Measurements from ENCODE around the gene KIFC3.

Gene KIFC3

DNA sequence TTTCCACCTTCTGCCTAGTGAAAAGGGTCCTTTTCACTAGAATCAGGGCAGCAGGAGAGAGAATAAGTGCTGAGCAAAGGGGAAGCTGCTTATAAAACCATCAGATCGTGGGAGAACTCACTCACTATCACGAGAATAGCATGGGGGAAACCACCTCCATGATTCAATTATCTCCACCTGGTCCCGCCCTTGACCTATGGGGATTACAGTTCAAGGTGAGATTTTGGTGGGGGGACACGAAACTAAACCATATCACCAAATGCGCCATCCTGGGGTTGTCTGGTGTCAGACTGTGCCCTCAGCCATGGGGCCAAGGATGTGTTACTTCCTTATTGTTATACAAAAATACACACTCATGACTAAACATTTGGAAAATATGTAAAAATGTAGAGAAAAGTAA lies 77.1 kb downstream of the KIFC3 start:
- no peak for DNase-seq
- Histone ChIP-seq H3K36me3 (replicated peaks) (no peaks in the 10 kb centered on the region), H3K27me3 (replicated peaks) (no peaks in the 10 kb centered on the region), H3K4me3 (ENCODE audit: low read depth, low read length) (no peak overlapping the region), H3K27ac (no peak overlapping the region)
- in situ Hi-C loops (cut with HindIII; ENCODE audit: low pct_ligation_motif_present, low sequenced_read_pairs) = no loop called here
- TF ChIP-seq, protein P1, sequence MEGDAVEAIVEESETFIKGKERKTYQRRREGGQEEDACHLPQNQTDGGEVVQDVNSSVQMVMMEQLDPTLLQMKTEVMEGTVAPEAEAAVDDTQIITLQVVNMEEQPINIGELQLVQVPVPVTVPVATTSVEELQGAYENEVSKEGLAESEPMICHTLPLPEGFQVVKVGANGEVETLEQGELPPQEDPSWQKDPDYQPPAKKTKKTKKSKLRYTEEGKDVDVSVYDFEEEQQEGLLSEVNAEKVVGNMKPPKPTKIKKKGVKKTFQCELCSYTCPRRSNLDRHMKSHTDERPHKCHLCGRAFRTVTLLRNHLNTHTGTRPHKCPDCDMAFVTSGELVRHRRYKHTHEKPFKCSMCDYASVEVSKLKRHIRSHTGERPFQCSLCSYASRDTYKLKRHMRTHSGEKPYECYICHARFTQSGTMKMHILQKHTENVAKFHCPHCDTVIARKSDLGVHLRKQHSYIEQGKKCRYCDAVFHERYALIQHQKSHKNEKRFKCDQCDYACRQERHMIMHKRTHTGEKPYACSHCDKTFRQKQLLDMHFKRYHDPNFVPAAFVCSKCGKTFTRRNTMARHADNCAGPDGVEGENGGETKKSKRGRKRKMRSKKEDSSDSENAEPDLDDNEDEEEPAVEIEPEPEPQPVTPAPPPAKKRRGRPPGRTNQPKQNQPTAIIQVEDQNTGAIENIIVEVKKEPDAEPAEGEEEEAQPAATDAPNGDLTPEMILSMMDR (IDR thresholded peaks at IDR 0.05; ENCODE audit: low read depth, low read length, missing control alignments) = no peak

DNA sequence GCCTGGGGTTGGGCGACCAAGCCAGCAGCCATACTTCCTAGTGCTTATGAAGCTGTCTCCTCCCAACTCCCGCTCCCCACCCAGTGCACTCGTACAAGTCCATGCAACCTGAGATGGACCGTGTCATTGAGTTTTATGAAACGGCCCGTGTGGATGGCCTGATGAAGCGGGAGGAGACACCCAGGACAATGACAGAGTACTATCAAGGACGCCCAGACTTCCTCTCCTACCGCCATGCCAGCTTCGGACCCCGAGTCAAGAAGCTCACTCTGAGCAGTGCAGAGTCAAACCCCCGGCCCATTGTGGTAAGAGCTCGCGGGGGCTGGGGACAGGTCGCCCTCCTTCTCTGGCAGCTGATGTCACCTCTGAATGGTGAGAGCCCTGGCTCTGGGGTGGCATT lies 77.8 kb downstream of the KIFC3 start:
- no peak overlapping the region for H3K4me3 ChIP-seq (ENCODE audit: low read depth, low read length)
- in situ Hi-C loops (cut with HindIII; ENCODE audit: low pct_ligation_motif_present, low sequenced_read_pairs) = no loop called here
- TF ChIP-seq, protein P1 (IDR thresholded peaks at IDR 0.05; ENCODE audit: low read depth, low read length, missing control alignments) = no peak
- no peak for DNase-seq
- no peaks in the 10 kb centered on the region for H3K36me3 ChIP-seq (replicated peaks)
- H3K27me3 ChIP-seq (replicated peaks) = no peaks in the 10 kb centered on the region
- no peak overlapping the region for H3K27ac ChIP-seq

DNA sequence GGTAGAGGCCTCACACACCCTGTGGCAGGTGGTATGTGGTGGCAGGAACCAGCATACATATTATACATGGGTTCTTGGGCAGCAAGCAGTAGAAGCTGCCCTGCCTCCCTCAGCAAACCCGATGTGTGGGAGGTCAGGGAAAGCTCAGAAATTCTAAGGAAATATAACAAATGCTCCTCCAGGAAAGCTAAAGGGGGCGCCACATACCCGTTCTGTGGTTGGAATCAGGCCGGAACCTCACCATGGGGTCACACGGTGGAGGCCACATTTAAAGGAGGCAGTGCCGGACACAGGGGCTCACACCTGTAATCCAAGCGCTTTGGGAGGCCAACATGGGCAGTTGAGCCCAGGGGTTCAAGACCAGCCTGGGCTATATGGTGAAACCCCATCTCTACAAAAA lies 79.1 kb downstream of the KIFC3 start:
- in situ Hi-C loops (cut with HindIII; ENCODE audit: low pct_ligation_motif_present, low sequenced_read_pairs) = no loop called here
- Histone ChIP-seq H3K27me3 (replicated peaks) (no peaks in the 10 kb centered on the region), H3K27ac (no peak overlapping the region), H3K4me3 (ENCODE audit: low read depth, low read length) (no peak overlapping the region), H3K36me3 (replicated peaks) (no peaks in the 10 kb centered on the region)
- DNase-seq = no peak
- TF ChIP-seq, protein P1 (IDR thresholded peaks at IDR 0.05; ENCODE audit: low read depth, low read length, missing control alignments) = peak; percentile 50

DNA sequence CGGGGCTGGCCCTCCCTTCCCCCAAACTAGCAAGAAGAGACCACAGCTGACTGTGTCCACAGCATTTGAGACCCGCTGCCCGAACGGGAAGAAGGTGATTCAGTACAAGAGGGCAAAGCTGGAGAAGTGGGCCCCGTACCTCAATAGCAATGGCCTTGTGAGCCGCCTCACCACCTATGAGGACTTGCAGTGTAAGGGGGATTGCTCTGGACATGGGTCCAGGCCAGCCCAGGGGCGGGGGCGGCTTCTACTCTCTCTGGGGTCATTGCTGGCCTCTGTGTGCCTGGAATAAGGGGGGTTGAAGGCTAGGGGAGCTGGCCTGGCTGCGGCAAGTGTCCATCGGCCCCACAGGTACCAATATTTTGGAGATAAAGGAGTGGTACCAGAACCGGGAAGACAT lies 79.6 kb downstream of the KIFC3 start:
- Histone ChIP-seq H3K4me3 (ENCODE audit: low read depth, low read length) (no peak overlapping the region), H3K27ac (no peak overlapping the region), H3K36me3 (replicated peaks) (no peaks in the 10 kb centered on the region), H3K27me3 (replicated peaks) (no peaks in the 10 kb centered on the region)
- TF ChIP-seq, protein P1 (IDR thresholded peaks at IDR 0.05; ENCODE audit: low read depth, low read length, missing control alignments) = no peak
- DNase-seq = no peak
- in situ Hi-C loops (cut with HindIII; ENCODE audit: low pct_ligation_motif_present, low sequenced_read_pairs) = no loop called here

DNA sequence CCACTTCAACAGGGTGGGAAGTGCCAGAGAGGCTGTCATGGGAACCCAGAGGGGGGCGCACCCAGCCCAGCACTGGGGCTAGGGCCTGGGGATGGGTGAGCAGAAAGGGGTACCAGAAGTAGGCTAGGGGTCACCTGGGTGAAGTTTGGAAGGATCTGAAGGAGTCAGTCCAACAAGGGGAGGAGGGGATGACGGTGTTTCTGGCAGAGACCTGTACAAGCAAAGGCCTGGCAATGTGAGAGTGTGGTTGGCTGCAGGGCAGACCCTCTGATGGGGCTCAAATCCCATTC lies 80.1 kb downstream of the KIFC3 start:
- in situ Hi-C loops (cut with HindIII; ENCODE audit: low pct_ligation_motif_present, low sequenced_read_pairs) = no loop called here
- no peaks in the 10 kb centered on the region for H3K27me3 ChIP-seq (replicated peaks)
- no peak overlapping the region for H3K4me3 ChIP-seq (ENCODE audit: low read depth, low read length)
- DNase-seq = no peak
- no peaks in the 10 kb centered on the region for H3K36me3 ChIP-seq (replicated peaks)
- TF ChIP-seq, protein P1 (IDR thresholded peaks at IDR 0.05; ENCODE audit: low read depth, low read length, missing control alignments) = no peak
- H3K27ac ChIP-seq = no peak overlapping the region

DNA sequence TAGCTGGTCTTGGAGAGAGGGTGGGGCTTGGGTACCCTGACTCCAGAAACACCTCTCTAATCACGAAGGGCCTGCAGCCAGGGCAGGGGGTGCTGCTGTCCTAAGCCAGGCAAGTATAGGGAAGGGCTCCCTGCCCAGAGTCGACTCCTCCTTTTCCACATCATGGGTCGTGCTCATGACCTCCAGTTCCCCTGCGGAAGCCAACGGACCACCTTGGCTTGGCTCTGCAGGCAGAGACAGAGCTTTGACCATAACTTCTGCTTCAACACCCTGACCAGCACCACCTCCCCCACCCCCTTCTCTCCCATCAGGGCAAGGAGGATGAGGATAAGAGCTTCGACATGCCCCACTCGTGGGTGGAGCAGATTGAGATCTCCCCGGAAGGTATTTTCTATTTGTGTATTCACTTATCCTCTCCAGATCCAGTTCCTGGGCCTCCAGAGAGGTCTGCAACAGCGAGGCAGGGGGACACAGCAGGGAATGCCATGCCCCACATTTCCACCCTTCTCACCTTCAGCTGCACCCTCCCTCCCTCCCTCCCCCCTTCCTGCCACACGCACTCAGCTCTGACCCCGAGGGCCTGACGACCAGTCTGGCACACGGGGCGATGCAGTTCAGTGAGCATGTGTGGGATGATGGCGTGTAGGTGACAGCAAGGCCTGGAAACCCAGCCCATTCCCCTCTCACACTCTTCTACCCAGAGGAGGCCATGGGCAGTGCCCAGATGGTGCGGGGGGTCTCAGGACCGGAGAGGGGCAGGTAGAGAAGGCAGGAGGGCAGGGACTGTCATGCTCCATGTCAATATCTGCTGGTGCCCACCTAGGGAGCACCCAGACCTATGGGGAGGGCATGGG lies 80.7 kb downstream of the KIFC3 start:
- H3K27me3 ChIP-seq (replicated peaks) = no peaks in the 10 kb centered on the region
- in situ Hi-C loops (cut with HindIII; ENCODE audit: low pct_ligation_motif_present, low sequenced_read_pairs) = no loop called here
- TF ChIP-seq, protein P1 (IDR thresholded peaks at IDR 0.05; ENCODE audit: low read depth, low read length, missing control alignments) = no peak

More for the DNA sequence above, 80.7 kb downstream of the KIFC3 start:
- no peaks in the 10 kb centered on the region for H3K36me3 ChIP-seq (replicated peaks)
- no peak overlapping the region for H3K27ac ChIP-seq
- H3K4me3 ChIP-seq (ENCODE audit: low read depth, low read length) = no peak overlapping the region
- DNase-seq = no peak

Measured in brain microvascular endothelial cell (primary cell).